WERI-Rb-1 (cell line): ENCODE data around the gene PM20D2.

Experiments
- DNase-seq: peaks from one replicate; pipeline ENCODE4 v3.0.0-alpha.2; 2020
- H3K27ac ChIP-seq: fragments of 250-450 bp; sonication (Bioruptor Pico); 2 replicates; pipeline ENCODE4 v1.5.1; 2020; ENCODE audit warnings: mild to moderate bottlenecking, moderate library complexity
- H3K27me3 ChIP-seq: fragments of 250-450 bp; sonication (Bioruptor Pico); 2 replicates; pipeline ENCODE4 v1.5.1; 2021; ENCODE audit warnings: mild to moderate bottlenecking, low read depth, moderate library complexity; ENCODE audit not compliant: insufficient read depth, severe bottlenecking
- H3K36me3 ChIP-seq: fragments of 250-450 bp; sonication (Bioruptor Pico); 2 replicates; pipeline ENCODE4 v1.5.1; 2020; ENCODE audit warnings: mild to moderate bottlenecking, moderate library complexity
- H3K4me3 ChIP-seq: 2 replicates; pipeline ENCODE4 v1.5.1; 2011; ENCODE audit warnings: low read depth, mild to moderate bottlenecking, control low read depth, low read length
- H3K9me3 ChIP-seq: fragments of 250-450 bp; sonication (Bioruptor Pico); 2 replicates; pipeline ENCODE4 v1.5.1; 2021; ENCODE audit warnings: mild to moderate bottlenecking, moderate library complexity; ENCODE audit not compliant: severe bottlenecking
- TF ChIP-seq, protein P1 (sequence below): IDR thresholded peaks from 2 replicates; pipeline ENCODE4 v1.5.1; 2011; ENCODE audit warnings: low read depth, mild to moderate bottlenecking, control low read depth, inconsistent platforms, low read length

Gene PM20D2

DNA sequence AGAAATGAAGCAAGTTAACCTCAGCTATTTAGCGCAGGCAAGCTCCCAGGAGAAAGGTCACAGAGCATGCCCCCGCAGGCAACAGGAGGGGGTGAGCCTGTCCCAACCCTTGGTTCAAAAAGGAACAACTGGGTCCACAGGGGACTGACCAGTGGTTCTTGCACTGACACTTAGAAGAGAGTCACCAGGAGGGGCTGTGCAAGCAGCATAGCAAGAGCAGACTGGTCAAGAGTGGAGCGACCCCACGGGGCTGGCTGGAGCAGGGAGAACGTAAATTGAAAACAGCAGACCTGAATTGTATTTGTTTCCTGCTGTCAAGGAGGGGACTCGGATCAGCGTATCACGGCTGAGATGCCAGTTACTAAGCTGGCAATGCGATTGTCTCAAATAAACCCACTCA lies 38.5 kb downstream of the PM20D2 start:
- H3K27me3 ChIP-seq, result no peaks in the 10 kb centered on the region
- no peak overlapping the region for H3K4me3 ChIP-seq
- no peak overlapping the region for H3K27ac ChIP-seq
- TF ChIP-seq, protein P1, sequence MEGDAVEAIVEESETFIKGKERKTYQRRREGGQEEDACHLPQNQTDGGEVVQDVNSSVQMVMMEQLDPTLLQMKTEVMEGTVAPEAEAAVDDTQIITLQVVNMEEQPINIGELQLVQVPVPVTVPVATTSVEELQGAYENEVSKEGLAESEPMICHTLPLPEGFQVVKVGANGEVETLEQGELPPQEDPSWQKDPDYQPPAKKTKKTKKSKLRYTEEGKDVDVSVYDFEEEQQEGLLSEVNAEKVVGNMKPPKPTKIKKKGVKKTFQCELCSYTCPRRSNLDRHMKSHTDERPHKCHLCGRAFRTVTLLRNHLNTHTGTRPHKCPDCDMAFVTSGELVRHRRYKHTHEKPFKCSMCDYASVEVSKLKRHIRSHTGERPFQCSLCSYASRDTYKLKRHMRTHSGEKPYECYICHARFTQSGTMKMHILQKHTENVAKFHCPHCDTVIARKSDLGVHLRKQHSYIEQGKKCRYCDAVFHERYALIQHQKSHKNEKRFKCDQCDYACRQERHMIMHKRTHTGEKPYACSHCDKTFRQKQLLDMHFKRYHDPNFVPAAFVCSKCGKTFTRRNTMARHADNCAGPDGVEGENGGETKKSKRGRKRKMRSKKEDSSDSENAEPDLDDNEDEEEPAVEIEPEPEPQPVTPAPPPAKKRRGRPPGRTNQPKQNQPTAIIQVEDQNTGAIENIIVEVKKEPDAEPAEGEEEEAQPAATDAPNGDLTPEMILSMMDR, result no peak
- DNase-seq, result no peak
- H3K9me3 ChIP-seq, result no peaks in the 10 kb centered on the region
- no peaks in the 10 kb centered on the region for H3K36me3 ChIP-seq

DNA sequence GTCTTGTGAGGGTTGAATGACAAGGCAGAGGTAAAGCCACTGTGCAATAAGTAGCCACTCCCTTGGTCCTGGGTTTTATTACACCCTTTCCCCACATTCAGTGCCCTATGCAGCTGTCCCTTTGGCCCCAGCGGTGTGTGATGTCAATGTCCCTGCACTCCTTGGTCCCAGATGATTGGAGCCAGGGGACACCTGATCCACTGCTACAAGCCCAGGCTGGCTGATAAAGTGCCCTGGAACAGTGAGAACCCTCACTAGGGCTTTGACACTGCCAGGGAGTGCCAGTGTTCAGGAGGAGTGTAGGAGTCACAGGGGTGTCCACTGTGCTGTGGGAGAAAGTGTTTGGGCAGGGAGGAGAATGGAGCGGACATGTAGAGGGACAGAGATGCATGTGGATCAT lies 40.9 kb downstream of the PM20D2 start:
- no peaks in the 10 kb centered on the region for H3K36me3 ChIP-seq
- H3K9me3 ChIP-seq, result no peaks in the 10 kb centered on the region
- TF ChIP-seq, protein P1, result no peak
- no peaks in the 10 kb centered on the region for H3K27me3 ChIP-seq
- DNase-seq, result no peak
- no peak overlapping the region for H3K4me3 ChIP-seq
- no peak overlapping the region for H3K27ac ChIP-seq

DNA sequence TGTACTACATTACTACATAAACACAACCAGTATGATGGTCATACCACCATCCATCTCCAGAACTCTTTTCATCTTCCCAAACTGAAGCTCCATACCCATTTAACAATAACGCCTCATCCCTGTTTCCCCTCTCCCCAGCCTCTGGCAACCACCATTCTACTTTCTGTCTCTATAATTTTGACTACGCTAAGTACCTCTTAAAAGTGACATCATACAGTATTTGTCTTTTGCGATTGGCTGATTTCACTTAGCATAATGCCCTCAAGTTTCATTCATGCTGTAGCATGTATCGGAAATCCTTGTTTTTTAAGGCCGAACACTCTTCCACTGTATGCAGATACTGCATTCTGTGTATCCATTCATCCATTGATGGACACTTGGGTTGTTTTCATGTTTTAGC lies 41.6 kb downstream of the PM20D2 start:
- TF ChIP-seq, protein P1, result no peak
- no peaks in the 10 kb centered on the region for H3K9me3 ChIP-seq

GRCh38 chr6:89190741-89191140 lies 44.9 kb downstream of the PM20D2 start:
- DNase-seq, result no peak

More for the DNA sequence above, 41.6 kb downstream of the PM20D2 start:
- Histone ChIP-seq H3K36me3 (no peaks in the 10 kb centered on the region), H3K27ac (no peak overlapping the region), H3K27me3 (no peaks in the 10 kb centered on the region), H3K4me3 (no peak overlapping the region)
- no peak for DNase-seq

DNA sequence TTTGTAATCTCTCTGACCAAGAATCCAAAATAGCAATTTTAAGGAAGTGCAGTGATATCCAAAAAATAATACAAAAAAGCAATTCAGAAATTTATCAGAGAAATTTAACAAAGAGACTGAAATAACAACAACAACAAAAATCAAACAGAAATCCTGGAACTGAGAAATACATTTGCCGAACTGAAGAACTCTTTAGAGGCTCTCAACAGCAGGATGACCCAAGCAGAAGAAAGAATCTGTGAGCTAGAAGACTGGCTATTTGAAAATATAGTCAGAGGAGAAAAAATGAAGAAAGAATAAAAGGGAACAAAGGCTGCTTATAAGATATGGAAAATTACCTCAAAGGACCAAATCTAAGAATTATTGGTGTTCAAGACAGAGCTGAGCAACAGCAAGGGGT lies 48.7 kb downstream of the PM20D2 start:
- no peak overlapping the region for H3K4me3 ChIP-seq
- H3K9me3 ChIP-seq, result peaks cover 6% of the 10 kb centered on the region
- no peaks in the 10 kb centered on the region for H3K27me3 ChIP-seq
- no peak overlapping the region for H3K27ac ChIP-seq
- TF ChIP-seq, protein P1, result no peak
- H3K36me3 ChIP-seq, result no peaks in the 10 kb centered on the region
- DNase-seq, result no peak

More at GRCh38 chr6:89190741-89191140, 44.9 kb downstream of the PM20D2 start:
- Histone ChIP-seq H3K36me3 (no peaks in the 10 kb centered on the region), H3K27ac (no peak overlapping the region), H3K9me3 (peaks cover 6% of the 10 kb centered on the region), H3K4me3 (no peak overlapping the region), H3K27me3 (no peaks in the 10 kb centered on the region)
- TF ChIP-seq, protein P1, result no peak

DNA sequence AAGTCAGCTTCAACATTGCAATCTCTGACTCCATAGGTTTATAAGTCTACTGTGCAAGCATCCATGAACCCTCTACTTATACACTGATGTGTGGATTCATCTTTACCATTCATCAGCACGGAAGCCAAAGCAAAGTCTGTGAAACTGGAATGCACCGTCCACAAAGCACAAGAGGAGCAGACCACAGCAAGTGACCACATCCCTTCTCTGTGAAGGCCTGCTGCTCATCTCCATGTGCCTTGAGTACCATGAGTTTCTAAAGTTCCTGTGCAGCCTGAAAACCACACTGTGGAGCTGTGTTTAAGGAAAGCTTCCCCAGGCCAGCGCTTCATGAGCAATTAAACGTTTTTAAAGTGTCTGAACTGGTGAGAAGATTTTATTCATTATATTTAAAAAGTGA lies 51.3 kb downstream of the PM20D2 start:
- H3K4me3 ChIP-seq, result no peak overlapping the region
- H3K36me3 ChIP-seq, result no peaks in the 10 kb centered on the region
- peaks cover 6% of the 10 kb centered on the region for H3K9me3 ChIP-seq
- H3K27me3 ChIP-seq, result no peaks in the 10 kb centered on the region
- no peak overlapping the region for H3K27ac ChIP-seq
- no peak for DNase-seq
- TF ChIP-seq, protein P1, result no peak
